ENCODE results near the gene YPEL2. TPM values are rescaled to one million over a fixed set of nuclear protein-coding genes. Genes with fewer than 3 reads are reported as not detected.

The YPEL2 gene
- polyA plus RNA-seq, 1 donor (not counting 4 experiments of a cell fraction or from before 2014, with no cell fraction given), result 4.6 TPM

GRCh38 chr17:59428916-59429485, 97.5 kb downstream of the YPEL2 start:
- H3K4me2 ChIP-seq (ENCODE audit: control insufficient read depth, extremely low read depth, insufficient read depth, low read depth, low read length), result no peak overlapping the region
- H3K79me2 ChIP-seq (ENCODE audit: control insufficient read depth, insufficient read depth, low read length), result no peaks in the 10 kb centered on the region
- peaks cover 3% of the 10 kb centered on the region for H3K4me1 ChIP-seq (ENCODE audit: control insufficient read depth, extremely low read depth, insufficient read depth, low read length)
- H3K9me1 ChIP-seq (ENCODE audit: control insufficient read depth, extremely low read depth, insufficient read depth, low read length), result no peaks in the 10 kb centered on the region
- H3K4me3 ChIP-seq (ENCODE audit: control insufficient read depth in 2 of 3, extremely low read depth in 1 of 3, insufficient read depth in 2 of 3, low read depth in 1 of 3, low read length in 3 of 3), result no peak overlapping the region
- no peaks in the 10 kb centered on the region for H3K9me3 ChIP-seq (ENCODE audit: control insufficient read depth, low read depth, low read length)
- no peaks in the 10 kb centered on the region for H4K20me1 ChIP-seq (ENCODE audit: control insufficient read depth, extremely low read depth, insufficient read depth, low read length)
- H3K36me3 ChIP-seq (ENCODE audit: control insufficient read depth in 2 of 2, extremely low read depth in 1 of 2, insufficient read depth in 2 of 2, low read length in 2 of 2), result no peaks in the 10 kb centered on the region
- dilution Hi-C loops (cut with MboI; ENCODE audit: extremely low pct_ligation_motif_present, low sequenced_read_pairs), result loop anchor here (25.0 kb wide), 1 partner anchor 92 kb away; the partner anchor contains the start of gene YPEL2
- TF ChIP-seq EZH2 (IDR thresholded peaks at IDR 0.05; ENCODE audit: low read length), result no peak
- no peak for TF ChIP-seq CTCF (optimal IDR thresholded peaks at IDR 0.05 in 1 of 3, IDR thresholded peaks at IDR 0.05 in 1 of 3, conservative IDR thresholded peaks at IDR 0.05 in 1 of 3; ENCODE audit: extremely low read depth in 1 of 3, insufficient read depth in 2 of 3, low read length in 3 of 3)
- FAIRE-seq (no peak), DNase-seq (ENCODE audit: low read depth, low spot score) (no peak)
- H3K9ac ChIP-seq (ENCODE audit: control insufficient read depth, extremely low read depth, insufficient read depth, low read length), result no peak overlapping the region
- no peaks in the 10 kb centered on the region for H3K27me3 ChIP-seq (ENCODE audit: control insufficient read depth, extremely low read depth, insufficient read depth, low read length)
- H3K27ac ChIP-seq (ENCODE audit: control insufficient read depth, insufficient read depth, low read length), result no peak overlapping the region
- no peak overlapping the region for H2AFZ ChIP-seq (ENCODE audit: control insufficient read depth, low read length)

- no peaks in the 10 kb centered on the region for H3K9me1 ChIP-seq (ENCODE audit: control insufficient read depth, extremely low read depth, insufficient read depth, low read length)
- no peak overlapping the region for H3K9ac ChIP-seq (ENCODE audit: control insufficient read depth, extremely low read depth, insufficient read depth, low read length)
- no peak overlapping the region for H3K27ac ChIP-seq (ENCODE audit: control insufficient read depth, insufficient read depth, low read length)
- DNase-seq (ENCODE audit: low read depth, low spot score) (no peak), FAIRE-seq (no peak)
- no peak overlapping the region for H3K4me2 ChIP-seq (ENCODE audit: control insufficient read depth, extremely low read depth, insufficient read depth, low read depth, low read length)
- TF ChIP-seq EZH2 (IDR thresholded peaks at IDR 0.05; ENCODE audit: low read length) (no peak), CTCF (optimal IDR thresholded peaks at IDR 0.05 in 1 of 3, IDR thresholded peaks at IDR 0.05 in 1 of 3, conservative IDR thresholded peaks at IDR 0.05 in 1 of 3; ENCODE audit: extremely low read depth in 1 of 3, insufficient read depth in 2 of 3, low read length in 3 of 3) (no peak)
- peaks cover 10% of the 10 kb centered on the region for H3K4me1 ChIP-seq (ENCODE audit: control insufficient read depth, extremely low read depth, insufficient read depth, low read length)
- H3K9me3 ChIP-seq (ENCODE audit: control insufficient read depth, low read depth, low read length), result no peaks in the 10 kb centered on the region
- H3K4me3 ChIP-seq (ENCODE audit: control insufficient read depth in 2 of 3, extremely low read depth in 1 of 3, insufficient read depth in 2 of 3, low read depth in 1 of 3, low read length in 3 of 3), result no peak overlapping the region
- no peaks in the 10 kb centered on the region for H3K27me3 ChIP-seq (ENCODE audit: control insufficient read depth, extremely low read depth, insufficient read depth, low read length)
- H3K79me2 ChIP-seq (ENCODE audit: control insufficient read depth, insufficient read depth, low read length), result no peaks in the 10 kb centered on the region
- no peaks in the 10 kb centered on the region for H4K20me1 ChIP-seq (ENCODE audit: control insufficient read depth, extremely low read depth, insufficient read depth, low read length)
- no peaks in the 10 kb centered on the region for H3K36me3 ChIP-seq (ENCODE audit: control insufficient read depth in 2 of 2, extremely low read depth in 1 of 2, insufficient read depth in 2 of 2, low read length in 2 of 2)
- dilution Hi-C loops (cut with MboI; ENCODE audit: extremely low pct_ligation_motif_present, low sequenced_read_pairs), result loop anchor here (25.0 kb wide), 1 partner anchor 94 kb away; the partner anchor contains the start of gene YPEL2
- H2AFZ ChIP-seq (ENCODE audit: control insufficient read depth, low read length), result no peak overlapping the region
These were observed 100.1 kb downstream of the YPEL2 start for GRCh38 chr17:59431601-59432000.

Data from keratinocyte (primary cell).